Epithelial cell of proximal tubule (primary cell): Measurements from ENCODE around the gene TMEM63A. TPM values are rescaled to one million over a fixed set of nuclear protein-coding genes. Genes with fewer than 3 reads are reported as not detected.
A peak's percentile ranks its signal among the peaks of the same experiment; 100 is the strongest.

ENCODE experiments used
- DNase-seq: peaks from one replicate; pipeline ENCODE4 v3.0.0-alpha.2; 2011; ENCODE audit warnings: low read depth
- H3K4me3 ChIP-seq: 2 replicates; pipeline ENCODE4 v1.5.1; 2011; ENCODE audit warnings: low read depth, mild to moderate bottlenecking, low read length
- CTCF ChIP-seq: conservative IDR thresholded peaks from 2 replicates; pipeline ENCODE4 v1.5.1; 2012; ENCODE audit warnings: low read depth, mild to moderate bottlenecking, low read length
- total RNA-seq: library from RNA; depleted of rRNA; stranded (reverse); fragments of >200 nt; gene quantifications from 2 replicates; pipeline ENCODE4 v1.2.3, GENCODE V29; 2015

The TMEM63A gene
- total RNA-seq, 1 donor from 2014 or later, result 19.5 TPM

GRCh38 chr1:225923692-225924555, 41.7 kb upstream of the TMEM63A start, which contains the start of gene PYCR2:
Gene PYCR2 (minus strand): TSS chr1:225924250. CDS start chr1:225924110, 140 bp downstream.
- H3K4me3 ChIP-seq, result peak within 1 kb of the TSS; percentile 97
- peak; percentile 57 for DNase-seq
- no peak for TF ChIP-seq CTCF

DNA sequence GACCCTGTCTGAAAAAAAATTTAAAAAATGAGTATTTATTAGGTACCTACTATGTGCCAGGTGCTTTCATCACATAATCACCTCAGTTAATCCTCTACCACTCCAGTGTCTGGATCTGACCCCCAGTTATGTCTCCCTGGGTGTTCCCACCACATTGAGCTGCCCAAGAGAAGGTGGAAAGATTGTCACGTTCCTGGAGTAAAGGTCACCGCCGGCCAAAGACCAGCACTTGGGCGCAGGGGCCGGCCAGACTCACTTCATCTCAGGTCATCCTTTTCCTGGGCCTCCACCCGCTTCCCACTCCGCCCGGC, 41.2 kb upstream of the TMEM63A start:
- peak overlapping the region; percentile 97 for H3K4me3 ChIP-seq
- no peak for DNase-seq
- no peak for TF ChIP-seq CTCF

DNA sequence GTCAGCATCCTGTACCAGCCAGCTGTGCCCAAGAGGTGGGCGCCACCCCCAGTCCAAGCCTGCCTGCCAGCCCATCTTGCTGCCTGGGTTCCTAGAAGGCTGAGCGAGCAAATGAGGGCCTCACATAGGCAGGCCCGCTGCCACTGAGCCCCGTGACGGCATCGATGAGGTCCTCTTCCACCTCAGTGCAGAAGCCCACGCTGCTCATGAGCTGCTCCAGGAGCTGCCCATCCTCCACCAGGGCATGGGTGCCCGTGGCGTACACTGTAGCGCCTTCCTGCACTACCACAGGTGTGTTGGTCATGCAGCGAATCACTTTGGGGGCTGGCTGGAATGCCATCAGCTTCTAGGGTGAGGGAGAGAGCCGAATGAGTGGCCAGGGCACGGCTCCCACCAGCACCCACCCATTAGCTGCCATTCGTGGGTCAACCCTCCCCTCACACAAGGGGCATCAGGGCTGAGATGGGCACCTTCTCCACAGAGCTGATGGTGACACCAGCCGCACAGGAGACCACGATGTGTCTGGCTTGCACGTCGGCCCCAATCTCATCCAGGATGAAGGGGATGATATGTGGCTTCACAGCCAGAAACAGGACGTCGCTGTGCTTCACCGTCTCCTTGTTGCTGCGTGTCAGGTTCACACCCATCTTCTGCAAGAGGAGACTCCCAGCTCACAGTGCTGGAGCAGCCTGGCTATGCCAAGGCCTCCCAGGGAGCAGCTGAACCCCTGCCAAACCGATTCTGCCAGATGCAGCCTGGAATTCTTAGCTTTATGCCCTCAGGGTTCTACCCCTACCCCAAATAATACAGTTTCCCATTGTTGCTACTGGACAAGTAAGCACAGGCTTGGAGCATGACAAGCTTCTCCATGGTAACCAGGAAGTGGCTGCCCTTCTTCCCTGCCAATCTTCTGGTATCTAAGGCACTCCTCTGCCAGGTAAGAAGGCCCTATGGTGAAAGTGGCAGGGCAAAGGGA, 39.8 kb upstream of the TMEM63A start:
- no peak for DNase-seq
- no peak overlapping the region for H3K4me3 ChIP-seq
- TF ChIP-seq CTCF, result no peak

DNA sequence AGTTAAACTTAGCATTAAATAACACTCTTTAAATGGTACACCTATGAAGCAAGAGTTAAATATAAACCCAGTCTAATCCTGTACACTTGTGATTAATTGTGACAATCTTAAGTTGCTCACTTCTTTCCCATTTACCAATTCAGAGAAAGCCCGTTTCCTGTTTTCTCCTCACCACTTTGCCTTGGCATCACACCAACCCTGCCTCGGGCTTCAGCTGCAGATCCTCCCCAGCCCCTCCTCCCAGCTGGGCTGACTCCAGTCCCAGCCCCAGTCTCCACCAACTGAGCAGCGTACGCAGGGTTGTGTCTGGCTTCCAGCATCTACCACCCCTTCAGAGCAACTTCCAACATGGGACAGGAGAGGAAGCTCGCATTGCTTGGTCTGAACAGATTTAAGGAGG, 37.7 kb upstream of the TMEM63A start:
- no peak overlapping the region for H3K4me3 ChIP-seq
- peak; percentile 69 for DNase-seq
- no peak for TF ChIP-seq CTCF

- DNase-seq, result no peak
- H3K4me3 ChIP-seq, result no peak overlapping the region
- TF ChIP-seq CTCF, result no peak
These were observed 36.1 kb upstream of the TMEM63A start for GRCh38 chr1:225918280-225918679.

GRCh38 chr1:225917536-225917935, 35.4 kb upstream of the TMEM63A start:
- no peak for DNase-seq
- no peak overlapping the region for H3K4me3 ChIP-seq
- TF ChIP-seq CTCF, result no peak
